ENCODE data around the gene TMC7. TPM values are rescaled to one million over a fixed set of nuclear protein-coding genes. Genes with fewer than 3 reads are reported as not detected.

TMC7 gene
- 5.0 TPM for total RNA-seq
- long read RNA-seq, transcript TMC7-201 (16 exons, 3,640 nt): major isoform, 5 of 11 reads
- long read RNA-seq, partial matches to known transcripts: 1 of 11 reads
- long read RNA-seq, other reads (novel, unspliced or antisense): 5 of 11 reads

DNA sequence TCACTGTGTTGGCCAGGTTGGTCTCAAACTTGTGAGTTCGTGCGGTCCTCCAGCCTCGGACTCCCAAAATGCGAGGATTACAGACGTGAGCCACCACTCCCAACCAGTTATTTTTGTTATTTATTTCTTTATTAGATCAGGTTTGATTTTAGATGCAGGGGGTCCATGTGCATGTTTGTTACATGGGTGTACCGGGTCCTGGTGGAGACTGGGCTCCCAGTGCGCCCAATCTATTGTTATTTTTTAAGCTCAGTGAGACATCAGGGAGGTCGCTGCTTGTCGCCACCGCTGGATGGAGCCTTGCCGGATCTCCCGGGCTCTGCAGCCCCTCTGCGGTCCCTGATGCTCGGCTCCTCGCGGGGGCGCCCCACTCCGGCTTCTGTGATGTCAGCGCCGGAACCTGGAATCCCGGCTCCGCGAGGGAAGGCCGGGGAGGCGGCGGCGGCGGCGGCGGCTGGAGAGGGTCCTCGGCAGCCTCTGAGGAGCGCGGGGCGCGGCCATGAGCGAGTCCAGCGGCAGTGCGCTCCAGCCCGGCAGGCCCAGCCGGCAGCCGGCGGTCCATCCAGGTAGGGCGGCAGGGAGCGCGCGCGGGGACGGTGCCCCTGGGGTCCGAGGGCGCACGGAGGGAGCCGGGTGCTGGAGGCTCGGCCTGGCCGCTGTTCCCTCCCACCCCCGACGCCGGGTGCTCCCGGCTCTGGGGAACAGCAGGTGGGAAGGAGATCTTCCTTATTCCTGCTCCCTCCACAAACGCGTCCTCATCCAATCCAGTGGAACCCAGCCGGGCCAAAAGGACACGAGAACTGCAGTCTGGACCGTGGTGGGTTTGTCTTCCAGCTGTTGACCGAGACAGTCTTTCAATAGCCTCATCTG, at the start of gene TMC7:
TSS of gene TMC7 (plus strand) at position 370 of the 870 bp plus-strand sequence. CDS start at position 500, 130 bp downstream.
- no peaks in the 10 kb centered on the region for H3K27me3 ChIP-seq
- no peaks in the 10 kb centered on the region for H3K9me3 ChIP-seq
- TF ChIP-seq, protein P1, sequence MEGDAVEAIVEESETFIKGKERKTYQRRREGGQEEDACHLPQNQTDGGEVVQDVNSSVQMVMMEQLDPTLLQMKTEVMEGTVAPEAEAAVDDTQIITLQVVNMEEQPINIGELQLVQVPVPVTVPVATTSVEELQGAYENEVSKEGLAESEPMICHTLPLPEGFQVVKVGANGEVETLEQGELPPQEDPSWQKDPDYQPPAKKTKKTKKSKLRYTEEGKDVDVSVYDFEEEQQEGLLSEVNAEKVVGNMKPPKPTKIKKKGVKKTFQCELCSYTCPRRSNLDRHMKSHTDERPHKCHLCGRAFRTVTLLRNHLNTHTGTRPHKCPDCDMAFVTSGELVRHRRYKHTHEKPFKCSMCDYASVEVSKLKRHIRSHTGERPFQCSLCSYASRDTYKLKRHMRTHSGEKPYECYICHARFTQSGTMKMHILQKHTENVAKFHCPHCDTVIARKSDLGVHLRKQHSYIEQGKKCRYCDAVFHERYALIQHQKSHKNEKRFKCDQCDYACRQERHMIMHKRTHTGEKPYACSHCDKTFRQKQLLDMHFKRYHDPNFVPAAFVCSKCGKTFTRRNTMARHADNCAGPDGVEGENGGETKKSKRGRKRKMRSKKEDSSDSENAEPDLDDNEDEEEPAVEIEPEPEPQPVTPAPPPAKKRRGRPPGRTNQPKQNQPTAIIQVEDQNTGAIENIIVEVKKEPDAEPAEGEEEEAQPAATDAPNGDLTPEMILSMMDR (IDR thresholded peaks at IDR 0.05): peak; percentile 74
- H3K4me1 ChIP-seq: peaks cover 4% of the 10 kb centered on the region
- no peaks in the 10 kb centered on the region for H3K36me3 ChIP-seq
- intact Hi-C loops (cut with DNase I): no loop called here
- H3K4me3 ChIP-seq: peak within 1 kb of the TSS; percentile 59
- H3K27ac ChIP-seq: peak within 1 kb of the TSS; percentile 61
- ATAC-seq (peak; percentile 99), DNase-seq (peak; percentile 94)

DNA sequence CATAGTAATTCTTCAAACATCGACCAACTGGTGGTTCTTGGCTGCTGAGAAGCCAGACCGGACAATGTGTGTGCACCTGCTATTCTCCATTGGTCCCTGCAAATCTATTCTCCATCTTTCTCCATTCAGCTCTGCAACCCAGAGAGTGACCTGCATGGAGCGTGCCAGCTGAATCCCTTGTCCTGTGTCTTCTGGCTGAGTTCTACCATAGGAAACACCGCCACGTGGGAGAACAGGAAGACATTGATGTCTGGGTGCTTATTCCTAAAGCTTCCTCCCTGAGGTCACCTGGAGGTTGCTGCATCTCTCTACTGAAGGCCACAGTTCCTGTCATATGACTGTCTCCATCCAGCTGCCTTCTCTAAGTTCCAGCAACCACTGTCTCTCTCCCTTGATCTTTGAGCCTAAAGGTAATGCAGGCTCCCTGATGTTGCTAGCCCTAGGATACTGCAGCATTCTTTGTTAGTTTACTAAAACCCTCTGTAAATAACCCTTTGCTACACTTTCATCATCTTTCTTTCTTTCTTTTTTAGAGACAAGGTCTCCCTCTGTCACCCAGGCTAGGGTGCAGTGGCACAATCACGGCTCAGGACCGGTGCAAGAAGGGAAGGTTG, 46.9 kb upstream of the TMC7 start:
- intact Hi-C loops (cut with DNase I): no loop called here
- peaks cover 4% of the 10 kb centered on the region for H3K4me1 ChIP-seq
- no peaks in the 10 kb centered on the region for H3K36me3 ChIP-seq
- DNase-seq (no peak), ATAC-seq (no peak)
- H3K9me3 ChIP-seq: no peaks in the 10 kb centered on the region
- H3K27me3 ChIP-seq: no peaks in the 10 kb centered on the region
- TF ChIP-seq, protein P1 (IDR thresholded peaks at IDR 0.05): no peak
- no peak overlapping the region for H3K27ac ChIP-seq
- no peak overlapping the region for H3K4me3 ChIP-seq

DNA sequence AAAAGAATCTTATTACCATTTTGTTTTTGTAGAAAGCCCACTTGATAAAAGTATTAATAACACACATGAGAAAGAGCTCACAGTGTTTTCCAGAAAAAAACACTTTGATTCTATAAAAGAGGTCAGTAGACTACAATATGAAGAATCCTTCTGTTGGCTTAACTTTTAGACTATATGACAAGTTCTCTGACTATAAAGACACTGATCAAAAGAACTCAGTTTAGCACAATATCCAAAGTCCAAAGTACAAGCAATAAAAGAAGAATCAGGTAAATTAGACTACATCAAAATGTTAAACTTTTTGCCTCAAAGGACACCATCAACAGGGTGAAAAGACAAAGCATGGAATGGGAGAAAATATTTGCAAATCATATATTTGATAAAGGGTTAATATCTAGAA, 46.3 kb upstream of the TMC7 start:
- TF ChIP-seq, protein P1 (IDR thresholded peaks at IDR 0.05): no peak
- no peak overlapping the region for H3K4me3 ChIP-seq
- no peak for ATAC-seq

DNA sequence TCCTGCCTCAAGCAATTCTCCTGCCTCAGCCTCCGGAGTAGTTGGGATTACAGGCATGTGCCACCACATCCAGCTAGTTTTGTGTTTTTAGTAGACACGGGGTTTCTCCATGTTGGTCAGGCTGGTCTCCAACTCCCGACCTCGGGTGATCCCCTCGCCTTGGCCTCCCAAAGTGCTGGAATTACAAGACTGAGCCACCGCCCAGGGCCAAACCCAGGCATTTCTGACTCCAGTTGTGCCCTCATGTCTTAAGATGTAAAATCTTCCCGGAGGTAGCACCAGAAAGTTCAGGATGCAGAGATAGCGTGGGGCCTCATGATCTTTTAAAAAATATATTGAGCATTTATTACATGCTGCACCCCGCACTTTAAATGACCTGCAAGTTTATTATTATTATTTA, 44.7 kb upstream of the TMC7 start:
- Histone ChIP-seq H3K36me3 (no peaks in the 10 kb centered on the region), H3K9me3 (no peaks in the 10 kb centered on the region), H3K4me3 (no peak overlapping the region), H3K27ac (no peak overlapping the region), H3K4me1 (no peaks in the 10 kb centered on the region), H3K27me3 (no peaks in the 10 kb centered on the region)
- TF ChIP-seq, protein P1 (IDR thresholded peaks at IDR 0.05): no peak
- intact Hi-C loops (cut with DNase I): no loop called here
- DNase-seq (no peak), ATAC-seq (no peak)

More for the DNA sequence above, 46.3 kb upstream of the TMC7 start:
- Histone ChIP-seq H3K27me3 (no peaks in the 10 kb centered on the region), H3K36me3 (no peaks in the 10 kb centered on the region), H3K27ac (no peak overlapping the region), H3K4me1 (peaks cover 2% of the 10 kb centered on the region), H3K9me3 (no peaks in the 10 kb centered on the region)
- intact Hi-C loops (cut with DNase I): no loop called here
- no peak for DNase-seq

DNA sequence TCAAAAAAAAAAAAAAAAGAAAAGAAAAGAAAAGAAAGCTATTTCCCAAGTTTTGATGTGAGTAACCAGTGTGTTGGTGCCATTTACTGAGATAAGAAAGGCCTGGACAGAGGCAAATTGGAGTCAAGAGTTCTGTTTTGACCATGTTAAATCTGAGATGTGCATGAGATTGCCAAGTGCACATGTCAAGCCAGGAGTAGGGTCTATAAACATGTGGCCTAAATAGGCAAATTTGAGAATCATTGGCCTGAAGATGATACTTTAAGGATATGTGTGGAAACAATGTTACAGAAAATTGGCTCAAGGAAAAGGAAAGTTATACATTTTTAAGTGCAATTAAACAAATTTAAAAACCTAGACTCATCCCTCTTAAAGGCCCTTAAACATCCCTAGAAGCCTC, 42.3 kb upstream of the TMC7 start:
- Histone ChIP-seq H3K9me3 (no peaks in the 10 kb centered on the region), H3K4me1 (peaks cover 3% of the 10 kb centered on the region), H3K27me3 (no peaks in the 10 kb centered on the region), H3K36me3 (no peaks in the 10 kb centered on the region), H3K27ac (no peak overlapping the region), H3K4me3 (no peak overlapping the region)
- DNase-seq (no peak), ATAC-seq (no peak)
- TF ChIP-seq, protein P1 (IDR thresholded peaks at IDR 0.05): no peak
- intact Hi-C loops (cut with DNase I): no loop called here

Data from upper lobe of right lung (tissue), 1 donor.